ENCODE measurements around the gene ZFAND3. TPM values are rescaled to one million over a fixed set of nuclear protein-coding genes. Genes with fewer than 3 reads are reported as not detected.

The ZFAND3 gene
- total RNA-seq, 1 donor from 2014 or later, result 81.8 TPM

DNA sequence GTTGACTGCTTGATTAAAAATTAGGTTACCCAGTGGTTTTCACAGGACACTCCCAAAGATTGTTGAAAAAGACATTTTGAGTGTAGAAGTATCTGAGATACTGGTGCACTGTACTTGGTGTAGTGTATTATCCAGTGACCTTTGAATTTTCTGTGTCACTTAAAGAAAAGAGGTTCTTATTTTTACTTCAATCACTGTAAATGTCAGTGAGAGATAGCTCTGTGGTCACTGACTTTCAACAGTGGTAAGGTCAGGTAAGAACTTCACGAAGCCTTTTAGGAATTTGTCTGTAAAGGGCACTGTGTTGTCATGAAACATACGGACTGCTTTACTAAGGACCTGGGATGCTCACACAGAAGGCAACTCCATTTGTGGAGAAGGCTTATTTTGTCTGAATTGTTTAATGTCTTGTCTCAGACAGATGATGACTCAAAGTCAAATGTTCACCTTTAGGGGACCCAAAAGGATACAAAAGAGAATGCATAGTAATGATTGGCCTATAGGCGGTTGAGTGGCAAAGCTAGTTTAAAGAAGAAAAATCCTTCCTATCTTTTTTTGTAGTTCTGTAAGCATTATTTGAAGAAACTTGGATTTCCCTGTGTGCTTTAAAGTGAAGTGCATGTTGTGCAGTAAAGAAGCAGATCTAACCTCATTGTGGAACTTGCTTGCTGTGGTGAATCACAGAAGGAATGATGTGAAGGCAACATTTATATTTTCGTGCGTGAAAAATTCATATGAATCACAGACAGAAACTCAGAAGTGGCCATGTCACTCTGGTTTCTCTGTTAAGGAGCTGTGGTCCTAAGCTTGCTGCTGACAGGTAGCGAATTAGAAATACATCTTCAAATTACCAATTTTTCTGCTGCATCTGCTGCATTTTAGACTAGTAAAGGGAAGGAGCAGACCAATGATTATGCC, 47.3 kb downstream of the ZFAND3 start:
- peaks cover 9% of the 10 kb centered on the region for H3K9me3 ChIP-seq (replicated peaks)
- TF ChIP-seq, protein P1, sequence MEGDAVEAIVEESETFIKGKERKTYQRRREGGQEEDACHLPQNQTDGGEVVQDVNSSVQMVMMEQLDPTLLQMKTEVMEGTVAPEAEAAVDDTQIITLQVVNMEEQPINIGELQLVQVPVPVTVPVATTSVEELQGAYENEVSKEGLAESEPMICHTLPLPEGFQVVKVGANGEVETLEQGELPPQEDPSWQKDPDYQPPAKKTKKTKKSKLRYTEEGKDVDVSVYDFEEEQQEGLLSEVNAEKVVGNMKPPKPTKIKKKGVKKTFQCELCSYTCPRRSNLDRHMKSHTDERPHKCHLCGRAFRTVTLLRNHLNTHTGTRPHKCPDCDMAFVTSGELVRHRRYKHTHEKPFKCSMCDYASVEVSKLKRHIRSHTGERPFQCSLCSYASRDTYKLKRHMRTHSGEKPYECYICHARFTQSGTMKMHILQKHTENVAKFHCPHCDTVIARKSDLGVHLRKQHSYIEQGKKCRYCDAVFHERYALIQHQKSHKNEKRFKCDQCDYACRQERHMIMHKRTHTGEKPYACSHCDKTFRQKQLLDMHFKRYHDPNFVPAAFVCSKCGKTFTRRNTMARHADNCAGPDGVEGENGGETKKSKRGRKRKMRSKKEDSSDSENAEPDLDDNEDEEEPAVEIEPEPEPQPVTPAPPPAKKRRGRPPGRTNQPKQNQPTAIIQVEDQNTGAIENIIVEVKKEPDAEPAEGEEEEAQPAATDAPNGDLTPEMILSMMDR (IDR thresholded peaks at IDR 0.05; ENCODE audit: borderline replicate concordance), result no peak
- no peak overlapping the region for H3K4me3 ChIP-seq
- intact Hi-C loops (cut with micrococcal nuclease), result no loop called here
- DNase-seq, result no peak
- H3K27me3 ChIP-seq (ENCODE audit: low read depth), result no peaks in the 10 kb centered on the region
- H3K36me3 ChIP-seq, result no peaks in the 10 kb centered on the region
- no peak overlapping the region for H3K27ac ChIP-seq (replicated peaks)
- H3K4me1 ChIP-seq, result peaks cover 62% of the 10 kb centered on the region

DNA sequence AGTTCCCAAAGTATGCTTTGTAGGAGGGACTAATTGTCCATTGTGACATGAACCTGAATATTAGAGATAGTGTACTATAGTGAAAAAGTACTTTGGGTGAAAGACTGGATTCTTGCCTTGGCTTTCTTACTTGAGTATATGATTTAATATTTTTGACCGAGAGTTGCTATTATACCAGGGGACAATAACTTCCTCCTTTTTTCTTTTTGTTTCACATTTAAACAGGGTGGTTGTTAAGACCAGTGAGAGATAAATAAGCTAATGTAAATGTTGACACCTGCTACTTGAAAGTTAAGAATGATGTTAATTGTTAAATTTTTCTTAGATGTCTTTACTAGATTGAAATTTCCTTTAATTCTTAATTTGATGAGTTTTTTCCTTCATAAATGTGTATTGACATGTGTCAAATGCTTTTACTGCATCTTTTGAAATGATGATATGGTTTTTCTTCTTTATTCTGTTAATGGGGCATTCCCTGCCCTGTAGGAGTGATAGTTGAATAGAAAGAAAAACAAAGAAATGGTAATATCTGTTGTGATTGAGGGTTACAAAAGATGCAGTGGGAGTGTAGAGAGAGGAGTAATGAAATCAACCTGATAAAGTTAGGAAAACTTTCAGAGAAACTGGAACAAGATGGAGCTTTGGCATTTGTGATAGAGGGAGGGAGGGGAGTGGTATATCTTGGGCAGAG, 48.4 kb downstream of the ZFAND3 start:
- DNase-seq, result no peak
- Histone ChIP-seq H3K9me3 (replicated peaks) (peaks cover 13% of the 10 kb centered on the region), H3K4me3 (no peak overlapping the region), H3K27ac (replicated peaks) (no peak overlapping the region), H3K4me1 (peaks cover 51% of the 10 kb centered on the region), H3K27me3 (ENCODE audit: low read depth) (no peaks in the 10 kb centered on the region), H3K36me3 (no peaks in the 10 kb centered on the region)
- TF ChIP-seq, protein P1 (IDR thresholded peaks at IDR 0.05; ENCODE audit: borderline replicate concordance), result no peak
- intact Hi-C loops (cut with micrococcal nuclease), result no loop called here

DNA sequence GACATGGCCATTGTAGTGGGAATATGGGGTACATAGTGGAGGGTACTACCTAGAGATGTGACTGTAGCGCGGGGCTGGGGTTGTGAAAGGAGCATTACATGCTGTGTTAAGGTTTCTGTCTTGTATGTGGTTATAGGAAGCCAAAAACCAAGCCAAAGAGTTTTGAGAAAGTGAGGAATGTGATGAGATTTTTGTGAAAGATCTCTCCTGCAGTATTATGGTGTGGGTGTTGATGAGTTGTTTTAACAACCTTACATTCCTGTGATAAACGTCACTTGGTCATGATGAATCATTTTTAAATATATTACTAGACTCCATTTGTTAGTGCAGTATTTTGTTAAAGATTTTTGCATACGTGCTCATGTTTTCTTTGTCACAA, 48.9 kb downstream of the ZFAND3 start:
- peaks cover 46% of the 10 kb centered on the region for H3K4me1 ChIP-seq

DNA sequence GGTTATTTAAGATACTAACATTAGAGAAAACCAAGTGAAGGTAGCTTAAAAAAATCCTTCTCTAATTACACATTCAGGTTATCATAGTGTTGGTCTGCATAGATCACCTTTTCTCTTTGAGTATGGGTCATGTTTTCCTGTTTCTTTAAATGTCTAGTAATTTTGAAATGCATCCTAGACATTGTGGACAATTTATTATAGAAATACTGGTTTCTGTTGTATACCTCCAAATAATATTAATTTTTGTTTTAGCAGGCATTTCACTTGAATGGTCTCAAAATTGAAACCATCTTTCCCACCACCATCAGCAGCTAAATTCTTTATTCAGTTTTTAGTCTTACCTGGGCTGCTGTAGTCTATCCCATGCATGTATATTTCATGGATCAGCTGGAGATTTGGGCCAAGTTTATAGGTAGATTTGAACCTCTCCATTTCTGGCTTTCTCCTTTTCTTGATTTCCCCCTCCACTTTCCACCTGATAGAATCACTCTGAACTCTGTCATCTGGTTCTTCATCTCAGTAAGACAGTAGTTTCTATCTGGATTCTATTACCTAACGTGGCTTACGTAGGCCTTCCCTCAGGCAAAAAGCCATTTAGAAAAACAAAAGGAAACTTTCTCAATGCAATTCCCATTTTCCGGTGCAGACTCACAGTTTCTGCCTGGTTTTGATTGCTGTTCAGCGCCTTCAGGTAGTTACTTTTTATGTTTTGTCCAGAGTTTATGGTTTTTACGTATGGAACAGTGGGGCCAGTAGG, 52.3 kb downstream of the ZFAND3 start:
- no peaks in the 10 kb centered on the region for H3K36me3 ChIP-seq
- H3K9me3 ChIP-seq (replicated peaks), result peaks cover 13% of the 10 kb centered on the region
- TF ChIP-seq, protein P1 (IDR thresholded peaks at IDR 0.05; ENCODE audit: borderline replicate concordance), result no peak
- no peak overlapping the region for H3K4me3 ChIP-seq
- no peak overlapping the region for H3K27ac ChIP-seq (replicated peaks)
- DNase-seq, result no peak
- intact Hi-C loops (cut with micrococcal nuclease), result no loop called here
- peaks cover 33% of the 10 kb centered on the region for H3K4me1 ChIP-seq
- no peaks in the 10 kb centered on the region for H3K27me3 ChIP-seq (ENCODE audit: low read depth)

More for the DNA sequence above, 48.9 kb downstream of the ZFAND3 start:
- Histone ChIP-seq H3K4me3 (no peak overlapping the region), H3K36me3 (no peaks in the 10 kb centered on the region), H3K27me3 (ENCODE audit: low read depth) (no peaks in the 10 kb centered on the region), H3K27ac (replicated peaks) (no peak overlapping the region), H3K9me3 (replicated peaks) (peaks cover 13% of the 10 kb centered on the region)
- intact Hi-C loops (cut with micrococcal nuclease), result no loop called here
- TF ChIP-seq, protein P1 (IDR thresholded peaks at IDR 0.05; ENCODE audit: borderline replicate concordance), result no peak
- no peak for DNase-seq

DNA sequence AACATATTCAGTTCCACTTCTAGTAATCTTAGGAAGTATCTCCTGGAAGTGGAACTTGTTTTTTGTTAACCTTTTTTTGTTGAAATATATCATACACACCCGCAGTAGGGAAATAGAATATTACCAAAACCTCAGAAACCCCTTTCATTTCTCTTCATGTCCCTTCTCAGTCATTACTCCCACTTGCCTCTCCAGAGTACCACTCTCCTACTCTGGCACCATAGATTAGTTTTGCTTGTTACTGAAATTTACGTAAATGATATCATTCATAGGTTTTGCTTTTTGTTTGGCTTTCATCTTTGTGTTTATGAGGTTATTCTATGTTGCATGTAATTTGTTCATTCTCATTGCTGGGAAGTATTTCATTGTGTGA, 52.8 kb downstream of the ZFAND3 start:
- Histone ChIP-seq H3K4me3 (no peak overlapping the region), H3K9me3 (replicated peaks) (peaks cover 13% of the 10 kb centered on the region), H3K36me3 (no peaks in the 10 kb centered on the region), H3K4me1 (peaks cover 33% of the 10 kb centered on the region), H3K27me3 (ENCODE audit: low read depth) (no peaks in the 10 kb centered on the region), H3K27ac (replicated peaks) (no peak overlapping the region)
- DNase-seq, result no peak
- intact Hi-C loops (cut with micrococcal nuclease), result no loop called here
- TF ChIP-seq, protein P1 (IDR thresholded peaks at IDR 0.05; ENCODE audit: borderline replicate concordance), result no peak
